H9 (cell line): Measurements from ENCODE around the gene RAD51C. TPM values are rescaled to one million over a fixed set of nuclear protein-coding genes. Genes with fewer than 3 reads are reported as not detected.

Source experiments
- DNase-seq: peaks from one replicate; pipeline ENCODE4 v3.0.0-alpha.2; 2017
- H2AFZ ChIP-seq: one replicate; pipeline ENCODE4 v1.6.1; 2013; ENCODE audit warnings: mild to moderate bottlenecking, low read length, control low read depth, moderate library complexity
- H2AK5ac ChIP-seq: 2 replicates; pipeline ENCODE4 v1.6.1; 2013; ENCODE audit warnings: low read length, control low read depth, mixed read lengths; ENCODE audit not compliant: insufficient read length
- H2BK120ac ChIP-seq: one replicate; pipeline ENCODE4 v1.6.1; 2013; ENCODE audit warnings: low read depth, mild to moderate bottlenecking, low read length, control low read depth, inconsistent platforms; ENCODE audit not compliant: poor library complexity, severe bottlenecking
- H2BK12ac ChIP-seq: 2 replicates; pipeline ENCODE4 v1.6.1; 2013; ENCODE audit warnings: low read length, control low read depth, mixed read lengths, low read depth; ENCODE audit not compliant: insufficient read length
- H2BK15ac ChIP-seq: 2 replicates; pipeline ENCODE4 v1.6.1; 2013; ENCODE audit warnings: low read depth, low read length, control low read depth
- H2BK20ac ChIP-seq: one replicate; pipeline ENCODE4 v1.6.1; 2013; ENCODE audit warnings: low read depth, mild to moderate bottlenecking, low read length, control low read depth, inconsistent platforms; ENCODE audit not compliant: poor library complexity, severe bottlenecking
- H2BK5ac ChIP-seq: 2 replicates; pipeline ENCODE4 v1.6.1; 2013; ENCODE audit warnings: low read length, control low read depth, mixed read lengths; ENCODE audit not compliant: insufficient read length
- H3K14ac ChIP-seq: 2 replicates; pipeline ENCODE4 v1.6.1; 2013; ENCODE audit warnings: low read length, control low read depth; ENCODE audit not compliant: insufficient read depth
- H3K18ac ChIP-seq: 2 replicates; pipeline ENCODE4 v1.6.1; 2013; ENCODE audit warnings: low read depth, mild to moderate bottlenecking, mixed read lengths, low read length, control low read depth; ENCODE audit not compliant: insufficient read length
- H3K23ac ChIP-seq: 2 replicates; pipeline ENCODE4 v1.6.1; 2013; ENCODE audit warnings: low read length, control low read depth, mixed read lengths, low read depth; ENCODE audit not compliant: insufficient read length
- H3K23me2 ChIP-seq: 2 replicates; pipeline ENCODE4 v1.6.1; 2013; ENCODE audit warnings: low read depth, mild to moderate bottlenecking, mixed read lengths, low read length, control low read depth; ENCODE audit not compliant: insufficient read length, poor library complexity, severe bottlenecking
- H3K27ac ChIP-seq: 2 replicates; pipeline ENCODE4 v1.5.1; 2013; ENCODE audit warnings: low read length, control low read depth, mixed read lengths, low read depth; ENCODE audit not compliant: insufficient read length
- H3K27me3 ChIP-seq: 2 replicates; pipeline ENCODE4 v1.6.1; 2013; ENCODE audit warnings: low read length, control low read depth, inconsistent platforms; ENCODE audit not compliant: insufficient read depth
- H3K4ac ChIP-seq: 2 replicates; pipeline ENCODE4 v1.6.1; 2013; ENCODE audit warnings: low read depth, mild to moderate bottlenecking, control low read depth, inconsistent platforms, low read length, moderate library complexity
- H3K4me1 ChIP-seq: 2 replicates; pipeline ENCODE4 v1.6.1; 2013; ENCODE audit warnings: low read length, control low read depth, inconsistent platforms; ENCODE audit not compliant: insufficient read depth
- H3K4me2 ChIP-seq: 2 replicates; pipeline ENCODE4 v1.6.1; 2013; ENCODE audit warnings: low read length, control low read depth, mixed read lengths; ENCODE audit not compliant: insufficient read length, insufficient read depth
- H3K56ac ChIP-seq: 2 replicates; pipeline ENCODE4 v1.6.1; 2013; ENCODE audit warnings: low read depth, mild to moderate bottlenecking, mixed read lengths, low read length, control low read depth; ENCODE audit not compliant: insufficient read length
- H3K79me1 ChIP-seq: 2 replicates; pipeline ENCODE4 v1.6.1; 2013; ENCODE audit warnings: low read depth, mild to moderate bottlenecking, moderate library complexity, low read length, control low read depth, inconsistent platforms; ENCODE audit not compliant: insufficient read depth, poor library complexity, severe bottlenecking
- H3K79me2 ChIP-seq: 2 replicates; pipeline ENCODE4 v1.6.1; 2013; ENCODE audit warnings: low read length, control low read depth, inconsistent platforms; ENCODE audit not compliant: insufficient read depth
- H3K9ac ChIP-seq: 2 replicates; pipeline ENCODE4 v1.6.1; 2013; ENCODE audit warnings: low read length, control low read depth, mixed read lengths; ENCODE audit not compliant: insufficient read length; ENCODE audit errors: extremely low read depth
- H3K9me3 ChIP-seq: one replicate; pipeline ENCODE4 v1.6.1; 2013; ENCODE audit warnings: low read depth, low read length, inconsistent platforms; ENCODE audit not compliant: control insufficient read depth
- H3T11ph ChIP-seq: one replicate; pipeline ENCODE4 v1.6.1; 2013; ENCODE audit warnings: mild to moderate bottlenecking, low read length, control low read depth, inconsistent platforms
- H4K20me1 ChIP-seq: one replicate; pipeline ENCODE4 v1.6.1; 2013; ENCODE audit not compliant: control insufficient read depth, insufficient read length, insufficient read depth
- H4K5ac ChIP-seq: 2 replicates; pipeline ENCODE4 v1.6.1; 2013; ENCODE audit warnings: low read depth, mild to moderate bottlenecking, mixed read lengths, low read length, control low read depth; ENCODE audit not compliant: insufficient read length
- H4K8ac ChIP-seq: replicated peaks from 2 replicates; pipeline ENCODE4 v1.6.1; 2013; ENCODE audit warnings: low read length, control low read depth, mixed read lengths, low read depth; ENCODE audit not compliant: insufficient read length
- H4K91ac ChIP-seq: 2 replicates; pipeline ENCODE4 v1.6.1; 2013; ENCODE audit warnings: low read depth, mild to moderate bottlenecking, moderate library complexity, mixed read lengths, low read length, control low read depth; ENCODE audit not compliant: insufficient read length
- H3K27ac Mint-ChIP-seq, 3 experiments: 2 replicates in 2 of 3; 3 replicates in 1 of 3; pipeline ENCODE4 v1.8.0; 2020 to 2021; ENCODE audit warnings: mixed read lengths in 3 of 3, mild to moderate bottlenecking in 1 of 3, moderate library complexity in 1 of 3
- H3K27me3 Mint-ChIP-seq: 2 replicates; pipeline ENCODE4 v1.8.0; 2021; ENCODE audit warnings: low read depth, mild to moderate bottlenecking, moderate library complexity, mixed read lengths
- H3K36me3 Mint-ChIP-seq, 3 experiments: 2 replicates in 2 of 3; 3 replicates in 1 of 3; pipeline ENCODE4 v1.8.0; 2020 to 2021; ENCODE audit warnings: low read depth in 3 of 3, mixed read lengths in 3 of 3; ENCODE audit not compliant: insufficient read depth in 1 of 3
- H3K4me1 Mint-ChIP-seq, 2 experiments: 2 replicates each; pipeline ENCODE4 v1.8.0; 2020; ENCODE audit warnings: mixed read lengths in 2 of 2
- H3K4me3 Mint-ChIP-seq, 2 experiments: 2 replicates in 1 of 2; 3 replicates in 1 of 2; pipeline ENCODE4 v1.8.0; 2020 to 2021; ENCODE audit warnings: mild to moderate bottlenecking in 2 of 2, mixed read lengths in 2 of 2, moderate library complexity in 1 of 2
- H3K9me3 Mint-ChIP-seq, 2 experiments: 2 replicates in 1 of 2; 3 replicates in 1 of 2; pipeline ENCODE4 v1.8.0; 2020; ENCODE audit warnings: mild to moderate bottlenecking in 2 of 2, mixed read lengths in 2 of 2, moderate library complexity in 1 of 2
- WGBS: extraction: QIAGEN DNeasy Blood & Tissue Kit; methylation state at CpG from one replicate; pipeline ENCODE4 v1.1.7; 2013; ENCODE audit warnings: missing lambda C conversion rate, low lambda C conversion rate, mixed read lengths; ENCODE audit not compliant: insufficient read length; ENCODE audit errors: extremely low coverage; 5-methylcytosine and 5-hydroxymethylcytosine counted together
- total RNA-seq: library from RNA; stranded (reverse); gene quantifications from 2 replicates; pipeline ENCODE4 v1.2.1, GENCODE V29; 2021
- TF ChIP-seq, protein P1 (sequence below): fragments of 200-600 bp; sonication (generic); conservative IDR thresholded peaks from 3 replicates; pipeline ENCODE4 v1.8.0; 2021; ENCODE audit warnings: antibody characterized with exemption, mild to moderate bottlenecking

Gene RAD51C
- total RNA-seq, 1 experiment from 2014 or later = 11.3 TPM

DNA sequence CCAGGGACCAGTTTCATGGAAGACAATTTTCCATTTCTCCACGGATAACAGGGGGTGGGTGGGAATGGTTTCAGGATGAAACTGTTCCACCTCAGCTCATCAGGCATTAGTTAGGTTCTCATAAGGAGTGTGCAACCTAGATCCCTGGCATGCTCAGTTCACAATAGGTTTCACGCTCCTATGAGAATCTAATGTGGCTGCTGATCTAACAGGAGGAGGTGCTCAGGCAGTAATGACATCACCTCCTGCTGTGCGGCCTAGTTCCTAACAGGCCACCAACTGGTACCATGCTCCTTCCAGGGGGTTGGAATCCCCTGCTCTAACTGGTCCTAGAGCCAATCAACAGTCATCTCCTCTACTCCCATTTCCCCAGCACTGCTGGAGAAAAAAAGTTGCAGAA lies 20.4 kb upstream of the RAD51C start:
- DNase-seq = no peak
- no CpG with 5 or more reads among the region's 3 CpGs for WGBS
- no peak overlapping the region for H4K91ac ChIP-seq

More for the DNA sequence above, 20.4 kb upstream of the RAD51C start:
- H3K14ac ChIP-seq = no peak overlapping the region
- no peak overlapping the region for H4K5ac ChIP-seq
- H4K20me1 ChIP-seq = no peaks in the 10 kb centered on the region
- no peaks in the 10 kb centered on the region for H3K23me2 ChIP-seq
- H3K56ac ChIP-seq = no peak overlapping the region
- H3K9me3 ChIP-seq = no peaks in the 10 kb centered on the region
- no peaks in the 10 kb centered on the region for H3K27me3 ChIP-seq
- Mint-ChIP-seq H3K27me3 (no peaks in the 10 kb centered on the region; the same call in 1 of the 2 replicates), H3K27ac (no peak overlapping the region; a peak in 1 of 7 replicates), H3K4me1 (peaks cover 6 to 15% of the 10 kb centered on the region in 2 experiments), H3K4me3 (no peak overlapping the region), H3K9me3 (no peaks in the 10 kb centered on the region), H3K36me3 (no peaks in the 10 kb centered on the region)
- no peak overlapping the region for H2BK15ac ChIP-seq
- H2AK5ac ChIP-seq = no peak overlapping the region
- no peak overlapping the region for H2BK120ac ChIP-seq
- TF ChIP-seq, protein P1, sequence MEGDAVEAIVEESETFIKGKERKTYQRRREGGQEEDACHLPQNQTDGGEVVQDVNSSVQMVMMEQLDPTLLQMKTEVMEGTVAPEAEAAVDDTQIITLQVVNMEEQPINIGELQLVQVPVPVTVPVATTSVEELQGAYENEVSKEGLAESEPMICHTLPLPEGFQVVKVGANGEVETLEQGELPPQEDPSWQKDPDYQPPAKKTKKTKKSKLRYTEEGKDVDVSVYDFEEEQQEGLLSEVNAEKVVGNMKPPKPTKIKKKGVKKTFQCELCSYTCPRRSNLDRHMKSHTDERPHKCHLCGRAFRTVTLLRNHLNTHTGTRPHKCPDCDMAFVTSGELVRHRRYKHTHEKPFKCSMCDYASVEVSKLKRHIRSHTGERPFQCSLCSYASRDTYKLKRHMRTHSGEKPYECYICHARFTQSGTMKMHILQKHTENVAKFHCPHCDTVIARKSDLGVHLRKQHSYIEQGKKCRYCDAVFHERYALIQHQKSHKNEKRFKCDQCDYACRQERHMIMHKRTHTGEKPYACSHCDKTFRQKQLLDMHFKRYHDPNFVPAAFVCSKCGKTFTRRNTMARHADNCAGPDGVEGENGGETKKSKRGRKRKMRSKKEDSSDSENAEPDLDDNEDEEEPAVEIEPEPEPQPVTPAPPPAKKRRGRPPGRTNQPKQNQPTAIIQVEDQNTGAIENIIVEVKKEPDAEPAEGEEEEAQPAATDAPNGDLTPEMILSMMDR = no peak
- H3K79me2 ChIP-seq = no peaks in the 10 kb centered on the region
- H3K23ac ChIP-seq = no peak overlapping the region
- H3K4ac ChIP-seq = no peak overlapping the region
- H4K8ac ChIP-seq = no peak overlapping the region
- no peak overlapping the region for H3T11ph ChIP-seq
- no peak overlapping the region for H2BK12ac ChIP-seq
- H2BK20ac ChIP-seq = no peak overlapping the region
- no peak overlapping the region for H3K27ac ChIP-seq
- H2AFZ ChIP-seq = no peak overlapping the region
- H3K4me2 ChIP-seq = no peak overlapping the region
- no peaks in the 10 kb centered on the region for H3K79me1 ChIP-seq
- no peaks in the 10 kb centered on the region for H3K4me1 ChIP-seq
- H3K18ac ChIP-seq = no peak overlapping the region
- H2BK5ac ChIP-seq = no peak overlapping the region
- H3K9ac ChIP-seq = no peak overlapping the region
